GM04503 (cell line): ENCODE data around the gene CNGA4.
A peak's percentile ranks its signal among the peaks of the same experiment; 100 is the strongest.

Experiments
- DNase-seq: peaks from one replicate; pipeline ENCODE4 v3.0.0-alpha.2; 2012; ENCODE audit warnings: low read depth

The CNGA4 gene, protein sequence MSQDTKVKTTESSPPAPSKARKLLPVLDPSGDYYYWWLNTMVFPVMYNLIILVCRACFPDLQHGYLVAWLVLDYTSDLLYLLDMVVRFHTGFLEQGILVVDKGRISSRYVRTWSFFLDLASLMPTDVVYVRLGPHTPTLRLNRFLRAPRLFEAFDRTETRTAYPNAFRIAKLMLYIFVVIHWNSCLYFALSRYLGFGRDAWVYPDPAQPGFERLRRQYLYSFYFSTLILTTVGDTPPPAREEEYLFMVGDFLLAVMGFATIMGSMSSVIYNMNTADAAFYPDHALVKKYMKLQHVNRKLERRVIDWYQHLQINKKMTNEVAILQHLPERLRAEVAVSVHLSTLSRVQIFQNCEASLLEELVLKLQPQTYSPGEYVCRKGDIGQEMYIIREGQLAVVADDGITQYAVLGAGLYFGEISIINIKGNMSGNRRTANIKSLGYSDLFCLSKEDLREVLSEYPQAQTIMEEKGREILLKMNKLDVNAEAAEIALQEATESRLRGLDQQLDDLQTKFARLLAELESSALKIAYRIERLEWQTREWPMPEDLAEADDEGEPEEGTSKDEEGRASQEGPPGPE

DNA sequence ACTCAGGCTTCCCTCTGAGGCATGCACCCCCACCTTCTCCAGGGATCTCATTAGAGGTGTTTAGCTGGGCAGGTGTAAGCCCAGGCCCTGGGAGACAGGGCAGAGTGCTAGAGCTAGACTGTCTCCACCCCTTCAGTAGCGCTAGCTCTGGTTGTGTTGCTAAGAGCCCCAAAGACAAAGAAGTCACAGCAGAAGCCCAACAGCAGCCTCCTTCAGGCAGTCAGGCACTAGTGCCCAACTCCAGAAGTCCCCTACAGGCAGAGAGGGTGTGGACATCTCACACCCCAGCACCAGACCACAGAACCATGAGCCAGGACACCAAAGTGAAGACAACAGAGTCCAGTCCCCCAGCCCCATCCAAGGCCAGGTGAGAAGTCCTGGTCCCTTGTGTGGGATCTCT, at the start of gene CNGA4:
TSS of gene CNGA4 (plus strand) at position 188 of the 400 bp plus-strand sequence. CDS start at position 306, 118 bp downstream.
- DNase-seq = no peak

DNA sequence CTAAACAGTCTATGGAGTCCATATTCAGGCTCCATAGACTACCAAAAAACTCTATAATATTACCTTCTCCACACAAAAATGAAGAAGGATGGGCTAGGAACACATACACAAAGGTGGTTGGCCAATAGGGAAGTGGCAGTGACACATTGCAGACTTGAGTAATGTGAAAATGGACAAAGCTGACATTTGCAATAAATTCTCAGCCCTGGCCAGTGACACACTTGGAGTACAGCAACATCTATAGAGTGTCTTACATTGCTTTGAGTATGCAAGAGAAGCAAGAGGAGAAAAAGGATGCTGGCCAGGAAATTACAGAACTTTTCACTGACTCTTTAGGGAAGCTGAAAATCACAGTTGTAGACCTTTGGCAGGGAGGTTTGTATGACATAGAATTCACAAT, 47.1 kb upstream of the CNGA4 start:
- no peak for DNase-seq

DNA sequence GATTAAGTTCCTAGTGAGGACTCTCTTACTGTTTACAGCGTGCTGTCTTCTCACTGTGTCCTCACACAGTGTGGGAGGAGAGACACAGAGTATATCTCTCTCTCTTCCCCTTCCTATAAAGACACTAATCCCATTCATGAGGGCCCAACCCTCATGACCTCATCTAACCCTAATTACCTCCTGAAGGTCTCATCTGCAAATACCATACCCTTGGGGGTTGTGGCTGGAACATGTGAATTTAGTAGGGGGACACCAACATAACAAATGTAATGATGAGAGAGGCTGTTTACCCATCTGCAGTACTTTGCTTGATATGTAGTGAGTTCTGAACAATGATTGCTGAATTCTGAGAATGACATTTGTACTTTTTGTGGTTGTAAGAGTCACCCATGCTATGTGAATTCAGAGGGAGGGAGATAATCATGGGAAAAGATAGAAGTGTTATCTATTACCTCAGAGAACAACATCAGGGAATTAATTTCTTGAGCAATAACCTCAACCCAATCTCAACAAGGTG, 44.8 kb upstream of the CNGA4 start:
- no peak for DNase-seq

DNA sequence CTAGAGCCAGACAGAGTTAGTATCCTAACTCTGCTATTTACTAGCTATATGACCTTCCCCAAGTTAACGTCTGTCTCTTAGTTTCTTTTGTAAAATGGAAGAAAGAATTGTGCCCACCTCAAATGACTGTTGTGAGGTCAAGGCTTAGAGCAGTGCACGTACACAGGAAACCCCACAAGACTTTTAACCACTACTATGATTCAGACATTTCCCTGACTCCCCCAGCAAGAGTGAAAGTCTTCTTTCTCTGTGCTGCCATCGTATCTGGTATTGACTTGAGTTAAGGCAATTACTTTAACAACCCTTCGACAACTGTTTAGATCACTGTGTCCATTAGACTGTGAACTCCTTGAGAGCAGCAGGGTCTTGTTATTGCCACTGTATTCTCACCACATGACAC, 42.5 kb upstream of the CNGA4 start:
- no peak for DNase-seq

DNA sequence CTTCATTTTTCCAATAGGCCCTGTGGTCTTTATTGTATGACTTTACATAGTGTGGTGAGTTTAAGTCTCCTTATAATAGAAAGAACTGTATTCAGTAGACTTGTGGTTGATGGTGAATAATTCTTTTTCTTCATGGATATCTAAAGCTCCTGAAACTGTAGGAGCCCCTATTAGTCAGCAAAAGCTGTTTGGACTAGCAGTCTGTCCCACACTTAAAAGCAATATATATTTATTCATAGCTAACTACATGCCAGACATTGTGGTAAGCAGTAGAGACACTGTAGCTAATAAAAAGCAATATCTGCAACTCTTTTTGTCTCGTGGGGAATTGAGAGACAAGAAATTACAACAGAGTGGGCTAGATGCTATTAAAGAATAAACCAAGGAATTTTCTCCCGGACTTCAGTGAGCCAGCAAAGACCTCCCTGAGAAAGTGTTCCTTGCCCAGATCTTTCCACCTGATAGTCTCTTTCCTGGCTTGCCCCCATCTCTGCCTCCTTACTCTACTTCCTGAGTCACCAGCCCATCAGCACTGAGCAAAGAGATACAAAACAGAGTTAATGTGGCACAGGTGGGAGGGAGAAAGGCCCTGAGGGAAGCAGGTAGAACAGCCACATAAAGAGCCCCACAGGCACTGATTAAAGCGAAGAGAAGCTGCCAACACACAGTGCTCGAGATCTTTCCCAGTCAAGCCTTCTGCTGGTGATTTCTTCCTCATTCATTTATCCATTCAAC, 41.3 kb upstream of the CNGA4 start:
- DNase-seq = no peak

DNA sequence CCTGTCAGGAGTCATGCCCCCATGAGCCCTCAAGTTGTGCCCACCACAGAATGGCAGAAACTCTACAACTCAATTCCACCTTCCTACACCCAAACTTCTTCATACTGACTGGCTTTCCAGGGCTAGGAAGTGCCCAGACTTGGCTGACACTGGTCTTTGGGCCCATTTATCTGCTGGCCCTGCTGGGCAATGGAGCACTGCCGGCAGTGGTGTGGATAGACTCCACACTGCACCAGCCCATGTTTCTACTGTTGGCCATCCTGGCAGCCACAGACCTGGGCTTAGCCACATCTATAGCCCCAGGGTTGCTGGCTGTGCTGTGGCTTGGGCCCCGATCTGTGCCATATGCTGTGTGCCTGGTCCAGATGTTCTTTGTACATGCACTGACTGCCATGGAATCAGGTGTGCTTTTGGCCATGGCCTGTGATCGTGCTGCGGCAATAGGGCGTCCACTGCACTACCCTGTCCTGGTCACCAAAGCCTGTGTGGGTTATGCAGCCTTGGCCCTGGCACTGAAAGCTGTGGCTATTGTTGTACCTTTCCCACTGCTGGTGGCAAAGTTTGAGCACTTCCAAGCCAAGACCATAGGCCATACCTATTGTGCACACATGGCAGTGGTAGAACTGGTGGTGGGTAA, 39.6 kb upstream of the CNGA4 start, which contains the start of gene OR52W1:
TSS of gene OR52W1 (plus strand) at position 51 of the 637 bp plus-strand sequence. CDS start at position 51, 0 bp downstream.
- no peak for DNase-seq

DNA sequence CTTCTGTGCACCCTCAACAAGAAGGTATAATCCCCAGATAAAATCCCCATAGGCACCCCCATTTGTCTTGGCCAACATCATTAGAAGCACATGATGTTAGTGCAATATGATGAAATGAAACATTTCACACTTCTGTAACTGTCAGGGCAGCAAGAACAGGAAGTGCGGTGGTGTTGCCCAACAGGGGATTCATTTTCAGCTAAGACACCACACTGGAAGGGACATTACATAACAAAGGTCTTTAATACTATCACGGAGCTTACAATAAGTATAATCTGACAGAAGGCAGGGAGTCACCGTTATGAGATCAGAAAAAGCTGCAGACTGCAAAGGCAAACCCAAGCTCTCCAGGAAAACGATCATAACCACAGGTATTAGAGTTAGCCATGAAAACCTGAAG, 37.9 kb upstream of the CNGA4 start:
- no peak for DNase-seq

DNA sequence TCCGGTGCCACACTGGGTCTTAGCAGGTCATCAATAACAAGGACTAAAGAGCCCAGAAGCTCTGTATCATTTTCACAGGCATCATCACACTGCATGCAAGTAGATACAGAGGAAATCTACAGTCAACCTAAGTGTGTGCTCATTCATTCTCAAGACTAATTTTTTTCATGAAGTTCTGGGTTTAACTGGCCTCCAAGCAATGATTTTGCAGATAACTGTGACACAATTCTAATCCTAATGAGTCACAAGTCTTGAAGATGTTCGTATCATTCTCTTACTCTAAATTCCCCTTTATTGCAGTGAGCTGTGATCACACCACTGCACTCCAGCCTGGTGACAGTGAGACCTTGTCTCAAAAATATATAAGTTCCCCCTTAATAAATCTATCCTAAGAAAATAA, 37.4 kb upstream of the CNGA4 start:
- peak; percentile 18 for DNase-seq

DNA sequence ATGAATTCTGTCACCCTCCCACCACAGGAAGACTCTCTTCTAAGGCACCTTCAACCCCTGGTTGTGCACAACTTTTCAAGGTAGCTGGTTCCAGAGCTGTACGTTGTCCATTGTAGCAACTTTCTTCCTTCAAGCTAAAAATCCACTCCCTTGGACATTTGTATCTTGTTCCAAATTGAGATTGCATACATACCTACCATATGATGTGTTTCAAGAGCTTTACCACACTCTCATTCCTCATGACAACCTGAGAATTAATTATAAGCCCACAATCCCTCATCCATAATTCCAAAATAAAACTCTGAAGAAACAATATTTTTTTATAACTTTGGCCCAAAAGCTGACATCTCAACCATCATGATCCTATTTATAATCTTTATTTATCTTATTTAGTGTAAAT, 36.8 kb upstream of the CNGA4 start:
- DNase-seq = peak; percentile 10

DNA sequence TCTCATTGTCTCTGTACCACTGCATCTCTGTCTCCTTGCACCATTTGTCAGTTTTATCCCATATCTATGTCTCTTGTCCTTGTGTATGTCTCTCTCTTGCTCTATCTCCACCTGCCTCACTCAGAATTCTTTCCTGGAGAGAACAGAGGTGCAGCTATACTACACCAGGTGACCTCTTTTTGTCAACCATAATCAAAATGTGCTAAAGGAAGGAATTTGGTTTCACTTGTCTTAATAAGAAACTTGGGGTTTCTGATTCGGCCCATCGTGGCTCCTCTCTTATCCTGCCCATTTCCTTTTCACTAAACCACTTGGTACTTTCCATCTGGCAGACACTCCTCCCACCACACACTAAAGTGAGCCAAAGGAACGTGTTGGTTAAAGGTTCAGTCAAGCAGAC, 35.6 kb upstream of the CNGA4 start:
- no peak for DNase-seq

DNA sequence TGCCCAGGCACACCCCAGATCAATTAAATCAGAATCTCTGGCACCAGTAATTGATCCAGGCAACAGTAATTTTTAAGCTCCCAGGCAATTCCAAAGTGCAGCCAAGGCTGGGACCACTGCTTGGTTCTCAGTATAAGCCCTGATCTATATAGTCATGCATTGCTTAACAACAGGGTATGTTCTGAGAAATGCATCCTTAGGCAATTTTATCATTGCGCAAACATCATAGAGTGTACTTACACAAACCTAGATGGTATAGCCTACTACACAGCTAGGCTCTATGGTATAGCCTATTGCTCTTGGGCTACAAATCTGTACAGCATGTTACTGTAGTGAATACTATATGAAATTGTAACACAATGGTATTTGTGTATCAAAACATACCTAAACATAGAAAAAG, 34.2 kb upstream of the CNGA4 start:
- no peak for DNase-seq

DNA sequence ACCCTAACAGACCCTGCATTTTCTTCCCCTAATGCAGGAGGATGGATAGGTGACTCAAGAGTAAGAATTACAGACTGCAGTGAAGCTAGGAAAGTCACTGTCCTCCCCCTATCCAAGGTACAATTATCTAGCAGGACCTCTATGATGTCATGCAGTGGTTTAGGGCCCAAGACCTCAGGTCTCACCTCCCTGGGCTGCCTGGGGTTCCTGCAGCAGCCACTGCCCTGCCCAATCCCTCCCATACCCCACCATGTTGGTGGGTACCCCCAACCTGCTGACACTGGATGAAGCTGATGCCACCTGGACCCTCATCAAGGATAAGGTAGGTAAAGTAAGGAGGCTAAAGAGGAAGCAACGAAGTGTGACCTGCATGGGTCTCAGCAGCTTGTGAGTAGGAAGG, 33.5 kb upstream of the CNGA4 start, which contains the start of gene C11orf42:
TSS of gene C11orf42 (plus strand) at position 192 of the 400 bp plus-strand sequence. CDS start at position 251, 59 bp downstream.
- no peak for DNase-seq

DNA sequence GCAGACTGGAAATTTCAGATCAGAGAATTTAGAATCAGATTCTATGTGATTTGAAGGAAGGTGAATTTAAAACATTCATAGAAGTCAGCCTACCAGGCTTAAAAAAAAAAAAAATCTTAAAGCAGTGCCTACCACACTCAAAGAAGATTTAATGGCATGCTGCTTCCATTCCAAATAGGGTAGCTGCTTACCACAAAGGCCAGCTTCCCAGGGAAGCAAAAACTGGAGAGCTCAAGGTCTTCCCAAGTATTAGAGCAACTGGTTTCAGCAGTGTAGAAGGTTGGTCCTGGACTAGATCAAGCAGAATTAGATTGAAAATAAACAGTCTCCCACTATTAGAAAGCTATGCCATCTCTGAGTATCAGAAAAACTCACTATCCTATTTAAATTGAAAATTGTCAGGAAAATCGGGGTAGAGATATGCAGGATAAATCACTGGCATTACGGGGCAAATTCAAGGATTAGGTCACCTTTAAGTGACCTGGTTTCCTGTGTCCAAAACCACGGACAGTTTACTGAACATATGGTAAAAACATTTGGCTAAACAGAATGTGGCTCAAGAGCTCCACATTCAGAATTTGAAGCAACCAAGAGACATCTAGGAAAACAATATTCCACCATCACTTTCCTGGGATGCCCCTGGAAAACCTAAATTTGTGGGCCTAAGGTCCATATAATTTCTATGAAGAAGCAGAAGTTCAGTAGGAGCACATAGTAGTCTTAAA, 32.3 kb upstream of the CNGA4 start:
- DNase-seq = no peak

DNA sequence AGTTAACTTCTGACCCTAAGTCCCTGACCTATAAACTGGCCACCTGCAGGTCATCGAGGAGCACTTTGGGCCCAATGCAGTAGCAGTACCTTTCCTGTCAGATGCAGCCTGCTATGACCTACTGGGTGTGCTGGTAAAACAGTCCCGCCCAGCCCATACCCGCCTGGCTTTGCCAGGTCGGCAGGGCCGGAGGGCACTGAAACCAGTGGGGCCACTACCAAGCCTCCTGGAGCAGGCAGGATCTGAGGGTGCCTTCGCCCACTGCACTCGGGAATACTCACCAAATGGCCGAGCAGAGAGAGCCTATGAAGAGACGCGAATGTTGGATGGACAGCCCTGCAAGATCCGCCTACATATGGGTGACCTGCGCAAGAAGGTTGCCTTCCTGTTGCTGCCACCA, 29.1 kb upstream of the CNGA4 start:
- no peak for DNase-seq

DNA sequence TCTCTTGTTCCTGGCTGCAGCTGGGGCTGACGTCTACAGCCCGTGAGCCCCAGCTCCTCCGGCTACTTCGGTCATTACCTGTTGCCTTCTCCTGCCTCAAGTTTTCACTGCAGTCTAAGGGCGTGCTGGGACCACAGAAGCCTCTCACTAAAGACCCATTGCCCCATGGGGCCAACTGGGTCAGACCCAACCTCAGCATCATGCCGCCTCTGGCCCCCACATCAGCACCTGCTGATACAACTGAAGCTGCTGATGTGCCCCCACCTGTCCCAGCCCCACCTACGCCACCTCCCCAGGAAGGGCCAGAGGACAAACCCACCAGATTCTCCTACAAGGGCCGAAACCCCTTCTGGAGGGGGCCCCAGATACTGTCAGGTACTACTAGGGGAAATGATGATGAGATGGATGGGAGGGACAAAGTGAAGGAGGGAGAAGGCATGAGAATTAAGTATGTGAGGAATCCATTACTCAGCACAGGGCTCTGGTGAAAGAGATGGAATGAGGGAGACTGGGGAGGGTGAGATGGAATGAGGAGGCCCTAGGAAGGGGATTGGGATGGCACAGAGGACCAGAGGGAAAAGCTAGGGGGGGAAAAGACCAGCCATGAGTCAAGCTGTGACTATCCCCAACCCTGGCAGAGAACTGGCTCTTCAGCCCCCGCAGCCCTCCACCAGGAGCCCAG, 28.5 kb upstream of the CNGA4 start:
- no peak for DNase-seq

DNA sequence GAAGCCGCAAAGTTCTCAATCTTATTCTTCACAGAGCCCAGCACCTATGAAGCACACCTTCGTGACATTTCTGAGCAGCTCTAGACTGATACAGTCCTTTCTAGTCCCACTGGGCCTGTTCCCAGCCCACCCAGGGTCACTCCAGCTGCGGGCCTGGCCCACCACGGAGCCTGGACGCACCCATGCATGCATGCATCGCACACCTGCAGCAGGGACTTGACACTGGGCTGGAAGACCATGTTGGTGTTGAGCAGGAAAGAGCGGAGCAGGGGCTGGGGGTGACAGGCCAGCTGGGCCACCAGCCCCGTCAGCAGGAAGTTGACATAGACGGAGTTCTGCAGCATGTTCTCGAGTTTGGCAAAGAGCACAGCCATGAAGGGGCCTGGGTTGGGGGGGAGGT, 24.4 kb upstream of the CNGA4 start:
- DNase-seq = no peak

DNA sequence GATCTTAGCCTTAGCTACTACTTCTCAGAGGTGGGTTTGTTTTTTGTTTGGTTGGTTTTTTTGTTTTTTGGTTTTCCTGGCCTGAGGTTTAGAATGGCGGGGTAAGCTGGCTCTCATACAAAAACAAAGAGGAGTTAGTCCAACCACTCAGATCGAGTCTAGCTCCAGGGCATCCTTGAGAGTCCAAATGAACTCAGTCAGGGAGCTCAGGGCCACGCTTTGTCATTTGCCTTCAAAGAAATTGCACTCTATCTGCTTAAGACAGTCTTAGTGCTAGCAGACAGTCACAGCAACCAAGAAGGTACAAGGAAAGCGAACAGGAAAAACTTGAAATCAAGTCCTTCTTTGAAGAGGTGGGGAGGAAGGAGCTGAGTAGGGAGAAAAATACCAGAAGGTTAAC, 22.4 kb upstream of the CNGA4 start:
- DNase-seq = no peak

DNA sequence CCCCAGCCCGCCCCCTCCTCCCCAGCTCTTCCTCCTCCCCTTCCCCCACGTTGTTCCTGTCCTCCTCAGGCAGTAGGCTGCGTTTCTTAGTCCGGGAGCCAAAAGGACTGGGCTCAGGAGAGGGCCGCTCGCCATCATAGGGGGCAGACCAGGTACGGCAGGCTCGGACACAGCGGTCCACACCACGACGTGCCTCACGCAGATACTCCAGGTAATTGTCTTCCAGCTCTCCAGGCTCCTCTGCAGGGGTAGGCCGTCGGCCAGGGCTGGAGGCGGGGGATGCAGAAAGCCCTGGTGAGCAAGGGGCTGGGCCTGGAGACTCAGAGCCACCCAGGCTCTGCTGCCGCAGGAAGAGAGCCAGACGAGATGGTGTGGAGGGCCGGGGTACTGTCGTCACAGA, 21.2 kb upstream of the CNGA4 start:
- no peak for DNase-seq

DNA sequence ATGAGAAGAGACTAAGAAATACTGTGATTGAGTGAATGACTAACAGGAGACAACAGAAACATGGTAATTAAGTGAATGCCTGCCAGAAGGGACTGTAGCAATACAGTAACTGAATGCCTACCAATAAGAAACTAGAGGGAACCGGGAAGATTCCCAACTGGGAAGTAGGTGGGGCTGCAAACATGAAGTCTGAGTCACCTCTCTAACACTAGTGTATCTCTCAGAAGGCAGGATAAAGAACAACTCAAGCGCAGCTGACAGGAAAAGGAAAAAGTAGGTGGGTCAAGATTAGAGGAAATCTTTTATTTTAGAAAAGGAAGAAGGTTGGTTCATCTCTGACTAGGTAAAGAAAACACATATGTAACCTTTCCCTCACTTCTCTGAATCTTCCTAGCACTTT, 19.5 kb upstream of the CNGA4 start:
- DNase-seq = peak; percentile 92

DNA sequence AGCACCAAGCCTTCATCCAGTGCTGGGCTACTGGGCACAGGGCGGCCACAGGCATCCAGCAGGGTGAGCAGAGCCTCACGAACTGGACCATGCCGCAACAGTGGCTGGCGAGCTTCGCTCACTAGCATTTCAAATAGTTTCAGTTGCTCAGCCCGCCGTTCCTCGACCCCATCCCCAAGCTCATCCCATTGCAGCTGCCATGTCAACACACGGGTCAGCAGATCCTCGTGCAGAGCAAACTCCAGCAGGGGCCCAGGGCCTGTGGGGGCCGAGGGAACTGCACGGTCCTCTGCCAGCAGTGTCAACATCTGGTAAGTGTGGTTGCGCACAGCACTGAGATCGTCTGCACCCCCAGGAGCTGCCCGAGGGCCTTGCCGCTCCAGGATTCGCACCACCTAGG, 15.0 kb upstream of the CNGA4 start:
- DNase-seq = no peak

DNA sequence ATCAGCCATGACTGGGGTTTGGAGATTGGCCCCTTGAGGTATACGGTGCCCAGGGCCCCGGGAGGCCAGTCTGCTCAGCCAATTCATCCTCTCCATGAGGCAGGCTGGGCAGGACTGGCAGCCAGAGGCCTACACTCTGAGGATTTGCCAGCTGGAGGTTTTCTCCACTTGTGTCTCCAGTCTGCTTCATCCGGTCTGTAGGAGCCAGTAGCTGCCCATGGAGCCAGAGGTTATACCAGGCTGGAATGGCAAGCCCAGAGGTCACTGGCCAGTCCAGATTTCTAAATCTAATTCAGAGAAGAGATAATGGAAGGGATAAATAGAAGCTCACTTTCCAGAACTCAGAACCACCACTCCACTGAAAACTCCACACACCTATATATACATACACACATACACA, 14.5 kb upstream of the CNGA4 start:
- DNase-seq = no peak
